GM19099 (cell line): ENCODE measurements around the gene ARG2.
A peak's percentile ranks its signal among the peaks of the same experiment; 100 is the strongest.

Experiments
- POLR2A ChIP-seq: IDR thresholded peaks from 3 replicates; pipeline ENCODE4 v1.6.1; 2011; ENCODE audit warnings: low read depth; ENCODE audit not compliant: insufficient read length; ENCODE audit errors: extremely low read depth

The ARG2 gene

DNA sequence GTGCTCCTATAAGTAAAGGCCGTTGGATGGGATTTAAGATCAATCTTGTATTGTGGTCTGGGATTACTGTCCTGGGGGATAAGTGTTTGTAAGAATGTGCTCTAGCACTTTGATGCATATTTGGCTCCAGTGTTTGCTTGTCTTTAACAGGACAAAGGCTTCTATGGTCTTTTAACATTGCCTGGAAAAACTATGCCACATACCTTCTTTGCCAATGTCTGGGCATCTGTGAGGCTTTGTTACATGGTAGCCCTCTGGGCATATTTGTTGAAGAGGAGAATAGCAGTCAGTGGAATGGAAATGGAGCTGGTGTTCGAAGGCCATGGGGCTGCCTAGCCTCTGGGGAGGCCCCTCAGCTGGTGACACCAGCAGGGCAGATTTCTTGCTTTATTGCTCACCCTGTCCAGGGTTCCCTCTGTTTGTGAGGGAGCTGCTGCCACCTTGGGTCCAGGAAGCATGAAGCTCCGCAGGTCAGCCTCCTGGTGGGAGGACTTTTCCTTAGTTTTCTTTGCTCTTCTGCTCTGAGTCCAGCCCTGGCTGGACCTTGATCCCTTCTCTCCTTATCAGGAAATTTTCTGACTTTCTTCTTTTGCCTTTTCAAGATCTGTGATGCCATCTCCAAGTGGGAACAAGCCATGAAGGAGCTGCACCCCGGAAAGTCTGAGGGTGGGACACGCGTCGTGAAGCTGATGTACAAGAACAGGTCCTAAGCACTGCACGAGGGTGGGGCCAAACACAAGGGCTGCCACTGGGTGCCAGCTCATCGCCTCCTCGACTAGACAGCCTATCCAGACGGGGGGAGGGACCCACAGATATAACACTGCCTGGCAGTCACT, 39.2 kb upstream of the ARG2 start:
- no peak for TF ChIP-seq POLR2A

DNA sequence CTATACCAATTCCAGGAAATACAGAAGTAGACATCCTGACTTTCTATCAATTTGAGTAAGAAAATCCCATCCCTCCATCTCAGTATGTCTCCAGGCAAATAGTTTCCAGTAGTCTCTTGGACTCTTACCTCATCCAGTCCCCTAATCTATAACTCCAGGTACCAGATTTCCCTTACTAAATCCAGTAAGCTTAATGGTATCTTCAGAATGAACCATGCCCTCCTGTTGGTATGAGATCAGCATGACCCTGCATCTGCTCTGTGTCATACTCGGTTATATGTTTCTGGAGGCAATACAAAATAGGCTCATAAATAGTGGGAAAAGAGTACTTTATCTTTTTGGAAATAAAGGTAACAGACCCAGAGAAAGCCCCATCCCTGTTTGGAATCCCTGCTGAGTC, 38.1 kb upstream of the ARG2 start:
- TF ChIP-seq POLR2A: no peak

DNA sequence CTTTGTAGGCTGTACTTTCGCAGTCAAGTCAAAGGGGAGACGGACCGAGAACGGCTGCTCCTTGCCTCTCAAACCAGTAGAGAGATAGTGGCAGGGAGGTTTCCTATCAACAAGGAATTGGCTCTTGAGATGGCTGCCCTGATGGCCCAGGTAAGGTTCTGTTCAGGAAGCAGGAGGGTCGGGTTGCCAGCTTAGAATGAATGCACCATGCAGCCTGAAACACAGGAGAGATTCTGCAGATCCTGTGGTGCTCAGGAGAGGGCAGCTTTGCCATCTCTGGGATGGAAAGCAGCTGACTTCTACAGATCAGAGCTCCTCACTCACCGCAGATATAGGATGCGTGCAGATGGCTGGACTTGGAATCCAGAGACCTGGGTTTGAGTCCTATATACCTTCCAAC, 37.7 kb upstream of the ARG2 start:
- TF ChIP-seq POLR2A: no peak

DNA sequence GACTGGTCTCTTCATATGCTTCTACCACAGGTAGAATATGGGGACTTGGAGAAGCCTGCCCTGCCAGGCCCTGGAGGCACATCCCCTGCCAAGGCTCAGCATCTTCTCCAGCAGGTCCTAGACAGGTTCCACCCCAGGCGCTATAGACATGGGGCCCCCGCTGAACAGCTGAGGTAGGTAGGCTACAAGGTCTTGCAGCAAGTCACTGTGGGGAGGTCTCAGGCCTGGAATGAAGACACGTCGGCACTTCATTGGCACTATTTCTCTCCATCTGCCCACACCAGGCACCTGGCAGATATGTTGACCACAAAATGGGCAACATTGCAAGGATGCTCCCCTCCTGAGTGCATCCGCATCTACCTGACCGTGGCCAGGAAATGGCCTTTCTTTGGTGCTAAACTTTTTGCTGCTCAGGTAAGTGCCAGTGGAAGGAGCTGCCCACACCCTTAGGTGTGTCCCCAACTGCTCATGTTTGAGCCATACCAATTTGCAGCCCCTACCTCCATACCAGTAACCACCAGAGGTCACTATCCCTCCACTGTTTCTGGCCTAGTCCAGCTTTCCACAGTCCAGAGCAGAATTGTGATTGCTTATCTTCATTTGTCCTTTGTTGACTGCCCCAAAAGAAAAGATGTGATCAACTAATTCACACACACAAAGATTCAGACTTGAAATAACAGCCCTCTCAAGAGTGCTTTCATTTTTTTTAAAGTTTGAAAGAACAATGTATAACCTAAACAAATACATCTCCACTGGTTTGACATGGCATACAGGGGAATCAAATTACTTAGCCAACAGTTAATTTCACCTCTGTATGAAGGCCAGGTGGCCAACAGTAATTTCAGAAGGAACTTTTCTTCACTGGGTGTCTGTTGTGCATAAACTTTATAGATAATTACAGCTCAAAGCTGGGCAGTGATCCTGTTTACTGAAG, 35.7 kb upstream of the ARG2 start:
- no peak for TF ChIP-seq POLR2A

DNA sequence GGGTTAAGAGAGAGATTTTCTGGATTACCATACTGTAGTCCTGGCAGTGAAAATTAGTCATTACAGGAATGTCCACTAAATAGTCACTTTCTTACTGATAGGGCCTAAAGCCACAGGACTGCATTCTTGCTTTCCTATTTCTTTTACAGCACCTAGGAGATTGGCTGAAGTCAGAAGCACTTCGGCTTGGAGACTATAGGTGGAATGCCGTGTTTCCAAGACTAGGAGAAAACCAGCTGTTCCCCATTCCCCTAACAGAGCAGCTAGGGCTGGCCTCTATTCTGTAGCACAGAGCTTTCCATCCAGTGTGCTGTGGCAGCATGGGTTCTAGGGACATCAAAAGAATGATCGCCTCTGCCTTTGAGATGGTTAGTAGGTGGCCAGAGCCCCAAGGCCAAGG, 34.7 kb upstream of the ARG2 start:
- TF ChIP-seq POLR2A: no peak

DNA sequence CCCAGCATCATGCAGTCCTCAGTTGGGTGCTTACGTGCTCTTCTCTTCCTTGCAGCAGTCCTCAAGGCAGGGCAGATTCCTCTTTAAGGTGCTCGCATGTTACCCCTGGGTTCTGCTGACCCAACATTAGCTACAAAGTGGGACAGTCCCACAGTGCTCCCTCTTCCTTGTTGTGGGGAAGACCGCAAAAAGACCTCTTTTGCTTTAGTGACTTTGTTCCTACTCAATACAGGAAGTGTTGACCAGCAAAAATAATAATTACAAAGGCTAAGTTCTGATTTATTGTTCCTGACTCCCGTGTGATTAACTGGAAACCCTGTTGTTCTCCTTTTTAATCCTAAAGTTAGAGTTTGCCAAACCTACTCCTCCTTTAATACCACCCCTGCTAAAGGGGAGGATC, 33.4 kb upstream of the ARG2 start:
- no peak for TF ChIP-seq POLR2A

DNA sequence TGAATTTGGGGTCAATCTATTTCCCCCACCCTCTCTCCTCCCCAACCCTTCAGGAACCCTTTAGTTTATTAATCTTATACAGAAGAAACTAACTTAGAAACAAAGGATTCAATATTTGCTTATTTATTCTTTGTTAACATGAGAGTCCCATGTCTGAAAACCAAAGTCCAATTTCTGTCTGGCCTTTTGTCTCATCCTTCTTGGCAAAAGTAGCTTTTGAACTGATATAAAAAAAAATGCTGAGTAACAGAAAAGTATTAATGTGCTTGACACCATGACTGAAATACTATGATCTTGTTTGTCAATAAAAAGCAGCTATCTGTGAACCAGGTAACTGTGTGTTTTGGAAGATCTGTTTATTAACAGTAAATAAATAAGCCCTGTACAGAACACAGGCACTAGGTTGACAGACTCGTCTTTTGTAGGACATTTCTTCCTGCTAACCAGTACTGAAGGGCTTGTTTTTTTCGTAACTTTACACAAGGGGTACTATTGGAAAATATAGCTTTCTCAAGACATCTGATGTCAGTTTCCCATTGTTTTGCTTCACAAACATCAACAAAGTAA, 30.4 kb upstream of the ARG2 start:
- TF ChIP-seq POLR2A: no peak

DNA sequence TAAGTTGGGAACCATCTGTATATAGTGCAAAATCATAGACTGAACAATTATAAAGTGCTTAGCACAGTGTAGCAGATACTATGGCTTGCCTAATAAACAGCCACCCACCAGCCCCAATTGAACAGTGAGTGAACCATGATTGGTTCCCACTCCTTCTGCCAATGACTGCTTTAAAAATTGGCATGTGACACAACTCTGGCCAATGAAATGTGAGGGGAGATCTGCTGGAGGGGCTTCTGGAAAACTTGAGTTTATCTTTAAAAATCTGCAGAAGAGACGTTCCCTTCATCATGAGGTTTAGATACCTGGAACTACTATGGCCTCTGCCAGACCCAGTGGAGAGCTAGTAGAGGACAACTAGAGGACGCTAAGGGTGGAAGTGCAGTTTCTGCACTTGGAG, 24.3 kb upstream of the ARG2 start:
- TF ChIP-seq POLR2A: no peak

DNA sequence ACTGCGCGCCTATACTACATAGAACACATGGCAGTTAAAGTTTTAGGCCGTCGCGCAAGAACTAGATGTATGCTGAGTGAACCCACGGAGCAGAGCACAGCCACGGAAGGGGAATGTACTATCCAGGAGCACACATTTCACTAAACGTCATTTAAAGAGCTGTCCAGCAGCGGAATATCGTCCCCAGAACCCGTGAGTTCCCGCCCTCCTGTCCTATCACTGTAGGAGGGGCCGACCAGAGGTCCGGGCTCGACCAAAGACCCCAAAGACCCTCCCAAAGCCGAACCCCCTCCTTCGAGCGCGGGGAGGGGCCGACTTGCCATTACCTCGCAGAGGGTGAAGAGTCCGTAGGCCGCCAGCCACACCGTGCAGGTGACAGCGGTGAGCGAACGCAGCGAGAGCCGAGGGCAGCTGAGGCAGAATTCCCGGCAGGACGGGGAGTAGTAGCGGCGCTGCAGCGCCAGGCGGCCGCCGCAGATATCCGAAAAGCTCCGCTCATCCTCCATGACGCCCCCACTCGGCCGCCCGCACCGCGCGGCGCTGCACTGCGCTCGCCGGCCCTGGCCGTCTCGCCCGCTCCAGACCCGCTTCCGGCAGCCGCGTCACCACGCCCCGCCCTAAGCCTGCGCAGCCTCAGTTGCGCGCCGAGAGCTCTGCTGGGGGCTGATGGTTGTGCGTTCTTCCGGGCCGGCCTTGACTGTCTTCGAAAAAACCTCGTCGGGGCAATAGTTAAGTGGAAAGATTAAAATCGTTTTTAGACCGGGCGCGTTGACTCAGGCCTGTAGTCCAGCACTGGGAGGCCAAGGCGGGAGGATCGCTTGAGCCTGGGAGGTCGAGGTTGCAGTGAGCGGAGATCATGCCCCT, 19.8 kb upstream of the ARG2 start, which contains the start of gene PIGH:
TSS of gene PIGH (minus strand) at position 571 of the 864 bp plus-strand sequence. CDS start at position 506, 65 bp downstream.
- TF ChIP-seq POLR2A: peak; percentile 74

DNA sequence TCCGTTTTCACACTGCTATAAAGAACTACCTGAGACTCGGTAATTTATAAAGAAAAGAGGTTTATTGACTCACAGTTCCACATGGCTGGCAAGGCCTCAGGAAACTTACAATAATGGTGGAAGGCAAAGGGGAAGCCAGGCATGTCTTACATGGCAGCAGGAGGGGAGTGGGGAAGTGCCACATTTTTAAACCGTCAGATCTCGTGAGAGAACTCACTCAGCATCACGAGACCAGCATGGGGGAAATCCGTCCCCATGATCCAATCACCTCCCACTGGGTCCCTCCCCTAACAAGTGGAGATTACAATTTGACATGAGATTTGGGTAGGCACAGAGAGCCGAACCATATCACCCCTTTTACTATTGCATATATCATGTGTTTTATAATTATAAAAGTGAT, 17.6 kb upstream of the ARG2 start:
- TF ChIP-seq POLR2A: no peak

DNA sequence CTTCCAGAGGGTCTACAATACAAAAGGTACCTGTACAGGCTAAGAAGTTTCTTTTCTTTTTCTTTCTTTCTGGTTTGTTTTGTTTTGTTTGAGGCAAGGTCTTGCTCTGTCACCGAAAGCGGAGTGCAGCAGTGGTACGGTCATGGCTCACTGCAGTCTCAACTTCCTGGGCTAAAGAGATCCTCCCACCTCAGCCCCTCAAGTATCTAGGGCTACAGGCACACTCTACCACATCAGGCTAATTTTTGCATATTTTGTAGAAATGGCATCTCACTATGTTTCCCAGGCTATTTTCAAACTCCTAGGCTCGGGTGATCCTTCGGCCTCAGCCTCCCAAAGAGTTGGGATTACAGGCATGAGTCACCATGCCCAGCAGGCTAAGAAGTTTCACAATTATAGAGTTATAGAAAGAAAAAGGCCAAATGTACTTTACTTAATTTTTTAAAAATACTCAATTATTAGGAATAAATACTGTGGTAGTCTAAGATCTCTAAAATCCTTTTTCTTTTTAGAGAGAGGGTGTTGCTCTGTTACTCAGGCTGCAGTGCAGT, 16.6 kb upstream of the ARG2 start:
- no peak for TF ChIP-seq POLR2A

DNA sequence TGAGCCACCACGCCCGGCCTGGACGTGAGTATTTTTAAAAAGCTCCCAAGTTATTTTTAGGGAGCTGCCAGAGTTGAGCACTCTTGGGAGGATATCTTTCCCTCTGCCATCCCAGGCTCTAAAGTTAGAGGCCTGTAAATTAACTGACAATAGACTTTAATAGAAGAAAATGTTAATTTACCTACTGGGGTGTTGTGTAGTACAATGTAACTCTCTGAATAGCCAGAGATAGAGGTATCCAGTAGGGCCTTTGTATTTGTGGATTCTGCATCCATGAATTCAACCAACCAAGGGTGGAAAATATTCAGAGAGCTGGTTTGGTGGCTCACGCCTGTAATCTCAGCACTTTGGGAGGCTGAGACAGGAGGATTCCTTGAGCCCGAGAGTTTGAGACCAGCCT, 12.1 kb upstream of the ARG2 start:
- TF ChIP-seq POLR2A: no peak

DNA sequence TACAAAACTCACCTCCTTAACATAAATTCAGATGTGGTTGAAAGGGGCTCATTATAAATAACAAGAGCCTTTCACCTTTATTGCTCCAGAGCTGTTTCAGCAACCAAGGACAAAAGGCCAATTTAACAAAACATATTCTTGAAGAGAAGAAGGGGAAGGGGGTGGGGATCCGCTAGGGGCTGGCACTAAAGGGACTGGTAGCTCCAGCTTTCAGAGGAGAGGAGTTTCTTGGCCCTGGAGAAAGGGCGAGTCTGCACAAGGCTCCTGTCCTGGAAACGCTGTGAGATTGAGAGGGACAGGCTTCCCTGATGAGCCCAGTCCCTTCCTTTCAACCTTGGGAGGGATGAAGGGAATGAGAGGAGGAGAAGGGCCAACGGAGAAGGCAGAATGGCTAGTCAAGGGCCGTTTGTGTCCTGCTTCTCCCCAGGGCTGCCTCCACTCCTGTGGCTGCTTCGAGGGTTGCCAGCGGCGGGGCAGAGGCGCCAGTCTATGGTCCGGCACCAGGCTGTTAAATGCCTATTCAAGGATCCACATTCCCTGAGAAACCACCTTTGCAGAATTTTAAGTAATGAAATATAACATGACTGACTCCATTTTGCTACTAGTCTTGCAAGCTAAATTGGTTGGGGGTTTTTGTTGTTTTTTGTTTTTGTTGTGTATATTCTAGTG, 9.9 kb upstream of the ARG2 start:
- no peak for TF ChIP-seq POLR2A

DNA sequence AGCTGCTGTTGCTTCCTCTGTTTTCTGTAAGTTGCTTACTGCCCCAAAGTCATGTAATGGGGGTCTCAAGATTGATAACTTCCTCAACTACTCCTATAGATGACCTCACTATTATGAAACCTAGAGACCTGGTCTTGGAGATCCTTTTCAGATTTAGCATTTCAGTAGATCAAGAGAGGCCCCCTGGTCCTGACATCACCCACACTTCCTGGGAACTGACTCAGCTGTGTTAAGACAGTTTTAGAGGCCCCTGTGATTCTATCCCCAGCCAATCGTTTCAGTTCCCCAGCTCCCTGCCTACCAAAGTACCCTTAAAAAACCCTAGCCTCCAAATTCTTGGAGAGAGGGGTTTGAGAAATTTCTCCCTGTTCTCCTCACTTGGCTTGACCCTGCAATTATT, 9.2 kb upstream of the ARG2 start:
- no peak for TF ChIP-seq POLR2A
